Mesenchymal stem cell (in vitro differentiated cells and primary cell): ENCODE data around the gene EXOC6B.

ENCODE experiments used
- DNase-seq: peaks from one replicate; pipeline ENCODE4 v3.0.0-alpha.2; 2013
- H2AFZ ChIP-seq: one replicate; pipeline ENCODE4 v1.6.1; 2013; ENCODE audit warnings: low read depth, mild to moderate bottlenecking, control low read depth, inconsistent platforms, low read length, moderate library complexity
- H2AK5ac ChIP-seq: 2 replicates; pipeline ENCODE4 v1.6.1; 2013; ENCODE audit warnings: low read length, moderate library complexity, mild to moderate bottlenecking, inconsistent platforms; ENCODE audit not compliant: severe bottlenecking
- H2BK120ac ChIP-seq: one replicate; pipeline ENCODE4 v1.6.1; 2013; ENCODE audit warnings: low read depth, mild to moderate bottlenecking, inconsistent platforms, low read length, moderate library complexity
- H2BK12ac ChIP-seq, 2 experiments: one replicate each; pipeline ENCODE4 v1.6.1; 2013; ENCODE audit warnings: inconsistent platforms in 2 of 2, low read length in 2 of 2, mild to moderate bottlenecking in 2 of 2, moderate library complexity in 2 of 2, control low read depth in 1 of 2
- H2BK15ac ChIP-seq: one replicate; pipeline ENCODE4 v1.6.1; 2013; ENCODE audit warnings: mild to moderate bottlenecking, low read depth, inconsistent platforms; ENCODE audit not compliant: poor library complexity, severe bottlenecking
- H2BK5ac ChIP-seq: 2 replicates; pipeline ENCODE4 v1.6.1; 2013; ENCODE audit warnings: low read depth, mild to moderate bottlenecking, low read length, control low read depth, inconsistent platforms; ENCODE audit not compliant: poor library complexity, severe bottlenecking
- H3K14ac ChIP-seq, 2 experiments: one replicate each; pipeline ENCODE4 v1.6.1; 2013; ENCODE audit warnings: inconsistent platforms in 2 of 2, low read length in 2 of 2, control low read depth in 1 of 2, mild to moderate bottlenecking in 1 of 2, moderate library complexity in 1 of 2
- H3K18ac ChIP-seq, 2 experiments: one replicate each; pipeline ENCODE4 v1.6.1; 2013; ENCODE audit warnings: inconsistent platforms in 2 of 2, low read length in 2 of 2, control low read depth in 1 of 2, low read depth in 1 of 2, mild to moderate bottlenecking in 1 of 2
- H3K23ac ChIP-seq, 2 experiments: one replicate each; pipeline ENCODE4 v1.6.1; 2013; ENCODE audit warnings: inconsistent platforms in 2 of 2, low read length in 2 of 2, mild to moderate bottlenecking in 2 of 2, moderate library complexity in 2 of 2, control low read depth in 1 of 2
- H3K27ac ChIP-seq: 2 replicates; pipeline ENCODE4 v1.5.1; 2013; ENCODE audit warnings: mild to moderate bottlenecking, moderate library complexity, low read length, control low read depth, inconsistent platforms; ENCODE audit not compliant: poor library complexity, severe bottlenecking
- H3K27me3 ChIP-seq, 2 experiments: 2 replicates each; pipeline versions ENCODE4 v1.6.1 to v1.7.0; 2013; ENCODE audit warnings: low read length in 2 of 2, mild to moderate bottlenecking in 2 of 2, moderate library complexity in 2 of 2, control low read depth in 1 of 2, inconsistent platforms in 1 of 2; ENCODE audit not compliant: control insufficient read depth in 1 of 2, insufficient read depth in 1 of 2
- H3K36me3 ChIP-seq, 2 experiments: 2 replicates each; pipeline versions ENCODE4 v1.6.1 to v1.7.0; 2013; ENCODE audit warnings: low read length in 2 of 2, control low read depth in 1 of 2, inconsistent platforms in 1 of 2, low read depth in 1 of 2, mild to moderate bottlenecking in 1 of 2; ENCODE audit not compliant: insufficient read depth in 2 of 2, control insufficient read depth in 1 of 2
- H3K4ac ChIP-seq, 2 experiments: one replicate each; pipeline ENCODE4 v1.6.1; 2013; ENCODE audit warnings: inconsistent platforms in 2 of 2, low read length in 2 of 2, mild to moderate bottlenecking in 2 of 2, moderate library complexity in 2 of 2, control low read depth in 1 of 2, low read depth in 1 of 2
- H3K4me1 ChIP-seq: 2 replicates; pipeline ENCODE4 v1.6.1; 2013; ENCODE audit warnings: low read depth, low read length, control low read depth; ENCODE audit not compliant: control insufficient read depth, insufficient read depth
- H3K4me2 ChIP-seq: 2 replicates; pipeline ENCODE4 v1.6.1; 2013; ENCODE audit warnings: low read length, mild to moderate bottlenecking, inconsistent platforms; ENCODE audit not compliant: poor library complexity, severe bottlenecking
- H3K4me3 ChIP-seq, 2 experiments: 2 replicates each; pipeline versions ENCODE4 v1.5.1 to v1.7.0; 2013; ENCODE audit warnings: low read length in 2 of 2, mild to moderate bottlenecking in 2 of 2, control low read depth in 1 of 2, low read depth in 1 of 2; ENCODE audit not compliant: insufficient read depth in 1 of 2
- H3K79me1 ChIP-seq: replicated peaks from 2 replicates; pipeline ENCODE4 v1.6.1; 2013; ENCODE audit warnings: mild to moderate bottlenecking, control low read depth, low read length, inconsistent platforms; ENCODE audit not compliant: poor library complexity, severe bottlenecking
- H3K9ac ChIP-seq: 2 replicates; pipeline ENCODE4 v1.7.0; 2013; ENCODE audit warnings: mild to moderate bottlenecking, low read length, moderate library complexity
- H3K9me3 ChIP-seq: 2 replicates; pipeline ENCODE4 v1.7.0; 2013; ENCODE audit warnings: mild to moderate bottlenecking, low read length; ENCODE audit not compliant: control insufficient read depth
- H4K8ac ChIP-seq: one replicate; pipeline ENCODE4 v1.6.1; 2013; ENCODE audit warnings: inconsistent platforms, mild to moderate bottlenecking, low read length, moderate library complexity
- H4K91ac ChIP-seq: one replicate; pipeline ENCODE4 v1.6.1; 2013; ENCODE audit warnings: mild to moderate bottlenecking, low read length, inconsistent platforms
- WGBS: methylation state at CpG from one replicate; pipeline ENCODE4 v1.1.7; 2013; ENCODE audit warnings: mixed read lengths; 5-methylcytosine and 5-hydroxymethylcytosine counted together

EXOC6B gene

DNA sequence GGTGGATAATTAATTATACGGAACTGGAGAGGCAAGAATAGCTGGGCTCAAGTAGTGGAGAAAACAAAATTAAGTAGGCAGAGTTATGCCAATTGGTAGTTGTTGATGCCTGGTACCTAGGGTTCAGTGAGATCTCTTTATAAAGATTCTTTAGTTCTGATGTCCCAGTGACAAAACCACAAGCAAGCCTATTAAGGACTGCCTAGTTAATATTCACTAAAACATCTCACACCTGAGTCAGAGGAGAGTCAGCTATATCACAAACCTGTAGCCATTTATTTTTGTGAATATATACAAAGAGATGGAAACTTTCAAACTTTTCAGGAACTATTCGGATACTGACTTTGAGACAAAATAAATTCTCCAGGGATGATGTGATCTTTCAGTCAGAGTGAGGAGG, 464.3 kb downstream of the EXOC6B start:
- Histone ChIP-seq H2BK120ac (no peak overlapping the region), H2BK5ac (no peak overlapping the region), H3K79me1 (no peaks in the 10 kb centered on the region), H3K4ac (no peak overlapping the region), H2AFZ (no peak overlapping the region), H2BK15ac (no peak overlapping the region), H2AK5ac (no peak overlapping the region), H4K8ac (no peak overlapping the region), H3K4me1 (no peaks in the 10 kb centered on the region), H3K18ac (no peak overlapping the region), H3K23ac (no peak overlapping the region), H3K27me3 (no peaks in the 10 kb centered on the region), H3K4me3 (no peak overlapping the region), H3K4me2 (no peak overlapping the region), H3K27ac (no peak overlapping the region), H3K14ac (no peak overlapping the region), H4K91ac (no peak overlapping the region), H3K9me3 (no peaks in the 10 kb centered on the region), H3K36me3 (peaks cover 6 to 10% of the 10 kb centered on the region in 2 experiments), H3K9ac (no peak overlapping the region), H2BK12ac (no peak overlapping the region)
- 94% methylated on average over 1 of the region's 2 CpGs for WGBS
- DNase-seq, result no peak

DNA sequence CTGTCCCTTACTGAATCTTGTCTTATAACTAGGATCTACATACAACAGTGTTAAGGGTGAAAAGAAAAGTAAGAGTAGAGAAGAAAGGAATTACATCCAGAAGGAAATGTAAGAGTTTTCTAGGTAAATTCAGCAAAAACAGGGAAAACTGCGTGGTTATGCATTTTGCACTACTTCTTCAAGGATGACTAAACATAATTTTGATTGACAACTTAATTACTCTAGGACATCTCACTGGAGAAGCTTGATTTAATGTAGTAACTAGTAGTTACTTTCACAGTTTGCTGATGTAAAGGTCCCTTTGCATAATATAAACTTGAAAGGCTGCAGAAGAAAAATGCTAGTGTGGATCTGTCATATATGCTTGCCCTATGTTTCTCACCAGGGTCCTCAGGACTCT, 464.8 kb downstream of the EXOC6B start:
- peaks cover 6 to 10% of the 10 kb centered on the region in 2 experiments for H3K36me3 ChIP-seq
- H3K27me3 ChIP-seq, result no peaks in the 10 kb centered on the region
- no peak overlapping the region for H3K14ac ChIP-seq
- H2BK12ac ChIP-seq, result no peak overlapping the region
- no peak overlapping the region for H2BK15ac ChIP-seq
- H3K4ac ChIP-seq, result no peak overlapping the region
- no peak overlapping the region for H4K8ac ChIP-seq
- no peak overlapping the region for H2BK5ac ChIP-seq
- H2BK120ac ChIP-seq, result no peak overlapping the region
- no peaks in the 10 kb centered on the region for H3K79me1 ChIP-seq
- no peaks in the 10 kb centered on the region for H3K9me3 ChIP-seq
- H3K4me2 ChIP-seq, result no peak overlapping the region
- no peak overlapping the region for H4K91ac ChIP-seq
- no CpG with 5 or more reads among the region's 1 CpG for WGBS
- H3K4me1 ChIP-seq, result no peaks in the 10 kb centered on the region
- no peak overlapping the region for H3K27ac ChIP-seq
- no peak overlapping the region for H2AFZ ChIP-seq
- no peak overlapping the region for H3K9ac ChIP-seq
- DNase-seq, result no peak
- no peak overlapping the region for H2AK5ac ChIP-seq
- no peak overlapping the region for H3K23ac ChIP-seq
- no peak overlapping the region for H3K4me3 ChIP-seq
- H3K18ac ChIP-seq, result no peak overlapping the region

DNA sequence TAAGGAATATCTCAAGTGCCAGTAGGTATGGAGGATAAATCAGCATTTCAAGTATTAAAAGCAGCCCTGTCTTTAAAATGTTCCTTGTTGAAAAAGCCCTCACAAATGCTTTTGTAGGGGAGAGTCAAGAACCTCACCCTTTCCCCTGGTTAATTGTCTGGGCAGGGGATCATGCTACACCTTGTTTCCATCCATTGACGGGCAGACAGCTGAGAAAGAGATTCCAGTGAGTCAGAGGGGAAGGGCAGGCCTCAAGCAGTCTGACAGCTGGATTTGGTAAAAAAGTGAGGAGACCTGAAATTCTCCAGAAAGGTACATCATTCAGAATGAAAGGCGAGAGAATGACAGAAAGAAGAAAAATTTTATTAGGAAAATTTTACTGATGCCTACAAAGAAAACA, 475.0 kb downstream of the EXOC6B start:
- H2AK5ac ChIP-seq, result no peak overlapping the region
- no peak overlapping the region for H2AFZ ChIP-seq
- no peak overlapping the region for H2BK120ac ChIP-seq
- H3K4me3 ChIP-seq, result no peak overlapping the region
- no peak overlapping the region for H3K27ac ChIP-seq
- no peaks in the 10 kb centered on the region for H3K79me1 ChIP-seq
- no peak overlapping the region for H3K4ac ChIP-seq
- peaks cover 0 to 4% of the 10 kb centered on the region in 2 experiments for H3K36me3 ChIP-seq
- H3K14ac ChIP-seq, result no peak overlapping the region
- H3K23ac ChIP-seq, result no peak overlapping the region
- no peak for DNase-seq
- H2BK5ac ChIP-seq, result no peak overlapping the region
- no peak overlapping the region for H2BK12ac ChIP-seq
- no peak overlapping the region for H4K8ac ChIP-seq
- WGBS, result 65% methylated on average over 1 of the region's 2 CpGs
- H3K9ac ChIP-seq, result no peak overlapping the region
- H3K9me3 ChIP-seq, result no peaks in the 10 kb centered on the region
- H3K27me3 ChIP-seq, result no peaks in the 10 kb centered on the region
- no peak overlapping the region for H4K91ac ChIP-seq
- H2BK15ac ChIP-seq, result no peak overlapping the region
- H3K18ac ChIP-seq, result no peak overlapping the region
- H3K4me2 ChIP-seq, result no peak overlapping the region
- H3K4me1 ChIP-seq, result no peaks in the 10 kb centered on the region

DNA sequence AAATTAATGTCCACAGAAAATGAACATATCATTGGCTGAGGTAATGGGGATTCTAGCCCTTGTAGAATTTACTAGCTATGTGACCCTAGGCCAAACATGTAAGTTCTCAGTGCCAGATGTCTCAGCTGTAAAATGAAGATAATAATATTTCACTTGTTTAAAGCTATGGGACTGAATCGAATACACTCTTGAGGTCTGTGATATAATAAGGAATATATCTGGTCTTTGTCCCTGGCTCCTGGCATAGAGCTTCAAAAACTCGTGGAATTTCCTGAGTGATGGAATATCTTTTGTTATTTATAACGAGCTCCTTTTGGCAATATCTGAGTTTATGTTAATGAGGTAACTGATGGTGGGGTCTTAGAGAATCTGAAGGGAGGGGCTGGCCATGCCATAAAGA, 476.8 kb downstream of the EXOC6B start:
- Histone ChIP-seq H3K4ac (no peak overlapping the region), H2AFZ (no peak overlapping the region), H3K27me3 (no peaks in the 10 kb centered on the region), H2BK12ac (no peak overlapping the region), H4K8ac (no peak overlapping the region), H3K4me2 (no peak overlapping the region), H3K36me3 (peaks cover 0 to 3% of the 10 kb centered on the region in 2 experiments), H3K4me3 (no peak overlapping the region), H3K9me3 (peaks cover 3% of the 10 kb centered on the region), H3K14ac (no peak overlapping the region), H3K9ac (no peak overlapping the region), H2BK15ac (no peak overlapping the region), H4K91ac (no peak overlapping the region), H3K18ac (no peak overlapping the region), H3K27ac (no peak overlapping the region), H2BK5ac (no peak overlapping the region), H3K4me1 (no peaks in the 10 kb centered on the region), H2AK5ac (no peak overlapping the region), H3K79me1 (no peaks in the 10 kb centered on the region), H3K23ac (no peak overlapping the region), H2BK120ac (no peak overlapping the region)
- no peak for DNase-seq
- 94% methylated on average over 3 of the region's 3 CpGs for WGBS
